ENCODE data around the gene KLF5.

DNA sequence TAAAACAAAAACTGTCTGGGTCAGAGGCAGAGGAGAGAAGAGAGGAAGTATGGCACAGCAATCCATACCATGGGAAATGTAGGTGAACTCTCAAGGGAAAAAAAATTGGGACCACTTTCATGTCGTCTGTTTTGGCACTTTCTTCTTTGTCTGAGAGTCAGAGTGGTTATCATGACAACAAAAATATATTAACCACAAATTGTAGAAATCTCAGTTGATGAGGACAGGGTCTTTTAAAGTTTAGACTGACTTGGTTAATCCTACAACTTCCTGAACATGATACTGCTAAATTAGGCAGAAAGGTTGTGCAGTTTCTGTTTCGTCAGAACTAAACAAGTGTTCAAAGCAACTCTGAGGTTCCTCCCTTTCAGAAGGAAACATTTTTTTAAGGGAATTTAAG is 15.2 kb downstream of the KLF5 start:
- TF ChIP-seq, protein P1, sequence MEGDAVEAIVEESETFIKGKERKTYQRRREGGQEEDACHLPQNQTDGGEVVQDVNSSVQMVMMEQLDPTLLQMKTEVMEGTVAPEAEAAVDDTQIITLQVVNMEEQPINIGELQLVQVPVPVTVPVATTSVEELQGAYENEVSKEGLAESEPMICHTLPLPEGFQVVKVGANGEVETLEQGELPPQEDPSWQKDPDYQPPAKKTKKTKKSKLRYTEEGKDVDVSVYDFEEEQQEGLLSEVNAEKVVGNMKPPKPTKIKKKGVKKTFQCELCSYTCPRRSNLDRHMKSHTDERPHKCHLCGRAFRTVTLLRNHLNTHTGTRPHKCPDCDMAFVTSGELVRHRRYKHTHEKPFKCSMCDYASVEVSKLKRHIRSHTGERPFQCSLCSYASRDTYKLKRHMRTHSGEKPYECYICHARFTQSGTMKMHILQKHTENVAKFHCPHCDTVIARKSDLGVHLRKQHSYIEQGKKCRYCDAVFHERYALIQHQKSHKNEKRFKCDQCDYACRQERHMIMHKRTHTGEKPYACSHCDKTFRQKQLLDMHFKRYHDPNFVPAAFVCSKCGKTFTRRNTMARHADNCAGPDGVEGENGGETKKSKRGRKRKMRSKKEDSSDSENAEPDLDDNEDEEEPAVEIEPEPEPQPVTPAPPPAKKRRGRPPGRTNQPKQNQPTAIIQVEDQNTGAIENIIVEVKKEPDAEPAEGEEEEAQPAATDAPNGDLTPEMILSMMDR (IDR thresholded peaks at IDR 0.05): no peak
- TF ChIP-seq POLR2A (IDR thresholded peaks at IDR 0.05): no peak

Measured in body of pancreas (tissue), 4 donors.